ENCODE results near the gene GABRA5. TPM values are rescaled to one million over a fixed set of nuclear protein-coding genes. Genes with fewer than 3 reads are reported as not detected.

The GABRA5 gene
- polyA plus RNA-seq, 3 donors, result not detected

DNA sequence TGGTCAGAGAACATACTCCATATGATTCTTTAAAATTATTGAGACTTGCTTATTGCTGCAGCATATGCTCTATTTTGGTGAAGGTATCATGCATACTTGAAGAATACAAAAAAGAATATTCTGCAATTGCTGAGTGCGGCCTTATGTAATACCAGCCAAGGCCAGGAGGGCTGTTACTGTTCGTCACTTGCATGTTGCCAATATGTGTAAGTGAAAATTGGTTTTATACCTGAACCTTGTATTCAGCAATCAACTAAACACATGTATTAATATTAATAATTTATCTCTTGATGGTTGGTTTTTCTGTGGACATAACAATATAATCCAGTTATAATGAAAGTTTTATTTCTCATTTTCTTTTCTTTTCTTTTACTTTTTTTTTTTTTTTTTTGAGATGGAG, 13.9 kb upstream of the GABRA5 start:
- WGBS (ENCODE audit: insufficient coverage), result no CpG with 5 or more reads among the region's 2 CpGs

DNA sequence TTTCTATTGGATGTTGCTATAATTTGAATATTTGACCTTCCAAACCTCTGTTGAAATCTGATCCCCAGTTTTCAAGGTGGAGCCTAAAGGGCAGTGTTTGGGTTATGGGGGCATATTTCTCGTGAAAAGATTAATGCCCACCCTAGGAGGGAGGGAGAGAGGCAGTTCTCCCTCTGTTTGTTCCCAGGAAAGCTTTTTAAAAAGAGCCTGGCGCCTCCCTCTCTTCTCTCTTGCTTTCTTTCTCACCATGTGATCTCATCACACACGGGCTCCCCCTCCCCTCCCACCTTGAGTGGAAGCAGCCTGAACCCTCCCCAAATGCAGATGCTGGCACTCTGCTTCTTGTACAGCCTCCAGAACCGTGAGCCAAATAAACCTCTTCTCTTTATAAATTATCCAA, 12.4 kb upstream of the GABRA5 start:
- no peaks in the 10 kb centered on the region for H3K4me1 Mint-ChIP-seq
- DNase-seq, result no peak
- H3K9ac ChIP-seq (ENCODE audit: insufficient read depth, low read length, poor library complexity, severe bottlenecking), result no peak overlapping the region
- H3K4me1 ChIP-seq (ENCODE audit: control insufficient read depth in 1 of 2, insufficient read depth in 2 of 2, low read length in 2 of 2), result no peaks in the 10 kb centered on the region
- H3K36me3 Mint-ChIP-seq, result no peaks in the 10 kb centered on the region
- TF ChIP-seq, protein P1, sequence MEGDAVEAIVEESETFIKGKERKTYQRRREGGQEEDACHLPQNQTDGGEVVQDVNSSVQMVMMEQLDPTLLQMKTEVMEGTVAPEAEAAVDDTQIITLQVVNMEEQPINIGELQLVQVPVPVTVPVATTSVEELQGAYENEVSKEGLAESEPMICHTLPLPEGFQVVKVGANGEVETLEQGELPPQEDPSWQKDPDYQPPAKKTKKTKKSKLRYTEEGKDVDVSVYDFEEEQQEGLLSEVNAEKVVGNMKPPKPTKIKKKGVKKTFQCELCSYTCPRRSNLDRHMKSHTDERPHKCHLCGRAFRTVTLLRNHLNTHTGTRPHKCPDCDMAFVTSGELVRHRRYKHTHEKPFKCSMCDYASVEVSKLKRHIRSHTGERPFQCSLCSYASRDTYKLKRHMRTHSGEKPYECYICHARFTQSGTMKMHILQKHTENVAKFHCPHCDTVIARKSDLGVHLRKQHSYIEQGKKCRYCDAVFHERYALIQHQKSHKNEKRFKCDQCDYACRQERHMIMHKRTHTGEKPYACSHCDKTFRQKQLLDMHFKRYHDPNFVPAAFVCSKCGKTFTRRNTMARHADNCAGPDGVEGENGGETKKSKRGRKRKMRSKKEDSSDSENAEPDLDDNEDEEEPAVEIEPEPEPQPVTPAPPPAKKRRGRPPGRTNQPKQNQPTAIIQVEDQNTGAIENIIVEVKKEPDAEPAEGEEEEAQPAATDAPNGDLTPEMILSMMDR (IDR thresholded peaks at IDR 0.05), result no peak
- intact Hi-C loops (cut with micrococcal nuclease), result no loop called here
- no peak overlapping the region for H3K27ac ChIP-seq (ENCODE audit: low read depth in 1 of 2, low read length in 2 of 2)
- no peak overlapping the region for H3K4me2 ChIP-seq (replicated peaks; ENCODE audit: extremely low read depth, low read length, poor library complexity, severe bottlenecking)
- H3K36me3 ChIP-seq (replicated peaks in 1 of 2; ENCODE audit: control insufficient read depth in 1 of 2, insufficient read depth in 2 of 2, low read length in 2 of 2), result no peaks in the 10 kb centered on the region
- no peak overlapping the region for H3K27ac Mint-ChIP-seq
- H3K27me3 Mint-ChIP-seq (ENCODE audit: low read depth in 3 of 3), result peaks cover 0 to 3% (median 2%) of the 10 kb centered on the region in 3 donors
- peaks cover 0 to under 1% (median 0%) of the 10 kb centered on the region in 7 donors for H3K9me3 Mint-ChIP-seq
- H4K20me1 ChIP-seq (ENCODE audit: insufficient read depth, low read length), result no peaks in the 10 kb centered on the region
- H3K4me3 ChIP-seq (replicated peaks in 1 of 3; ENCODE audit: low read depth in 2 of 3, low read length in 3 of 3), result no peak overlapping the region
- WGBS (ENCODE audit: insufficient coverage), result 20% methylated on average over 1 of the region's 4 CpGs
- H3K79me2 ChIP-seq (ENCODE audit: insufficient read depth, low read length), result no peaks in the 10 kb centered on the region
- no peak overlapping the region for H2AFZ ChIP-seq (ENCODE audit: insufficient read depth, low read depth, low read length, poor library complexity, severe bottlenecking)
- no peak overlapping the region for H3K4me3 Mint-ChIP-seq
- no peaks in the 10 kb centered on the region for H3K27me3 ChIP-seq (ENCODE audit: control insufficient read depth in 2 of 2, insufficient read depth in 2 of 2, low read length in 2 of 2)
- H3K9me3 ChIP-seq (replicated peaks in 1 of 2; ENCODE audit: control insufficient read depth in 1 of 2, insufficient read depth in 1 of 2, low read length in 2 of 2), result no peaks in the 10 kb centered on the region

More for the DNA sequence above, 13.9 kb upstream of the GABRA5 start:
- H2AFZ ChIP-seq (ENCODE audit: insufficient read depth, low read depth, low read length, poor library complexity, severe bottlenecking), result no peak overlapping the region
- H3K4me3 ChIP-seq (replicated peaks in 1 of 3; ENCODE audit: low read depth in 2 of 3, low read length in 3 of 3), result no peak overlapping the region
- H3K9me3 ChIP-seq (replicated peaks in 1 of 2; ENCODE audit: control insufficient read depth in 1 of 2, insufficient read depth in 1 of 2, low read length in 2 of 2), result peaks cover 7 to 11% of the 10 kb centered on the region in 2 donors
- intact Hi-C loops (cut with micrococcal nuclease), result no loop called here
- H3K27ac Mint-ChIP-seq, result no peak overlapping the region
- H3K9me3 Mint-ChIP-seq, result peaks cover 0 to 9% (median 5%) of the 10 kb centered on the region in 7 donors
- H3K27me3 Mint-ChIP-seq (ENCODE audit: low read depth in 3 of 3), result peaks cover 0 to 2% (median 1%) of the 10 kb centered on the region in 3 donors
- no peak overlapping the region for H3K4me2 ChIP-seq (replicated peaks; ENCODE audit: extremely low read depth, low read length, poor library complexity, severe bottlenecking)
- no peaks in the 10 kb centered on the region for H4K20me1 ChIP-seq (ENCODE audit: insufficient read depth, low read length)
- TF ChIP-seq, protein P1 (IDR thresholded peaks at IDR 0.05), result no peak
- H3K79me2 ChIP-seq (ENCODE audit: insufficient read depth, low read length), result no peaks in the 10 kb centered on the region
- H3K27me3 ChIP-seq (ENCODE audit: control insufficient read depth in 2 of 2, insufficient read depth in 2 of 2, low read length in 2 of 2), result no peaks in the 10 kb centered on the region
- no peak overlapping the region for H3K27ac ChIP-seq (ENCODE audit: low read depth in 1 of 2, low read length in 2 of 2)
- H3K4me3 Mint-ChIP-seq, result no peak overlapping the region
- no peaks in the 10 kb centered on the region for H3K4me1 ChIP-seq (ENCODE audit: control insufficient read depth in 1 of 2, insufficient read depth in 2 of 2, low read length in 2 of 2)
- no peak overlapping the region for H3K9ac ChIP-seq (ENCODE audit: insufficient read depth, low read length, poor library complexity, severe bottlenecking)
- DNase-seq, result no peak
- no peaks in the 10 kb centered on the region for H3K4me1 Mint-ChIP-seq
- no peaks in the 10 kb centered on the region for H3K36me3 ChIP-seq (replicated peaks in 1 of 2; ENCODE audit: control insufficient read depth in 1 of 2, insufficient read depth in 2 of 2, low read length in 2 of 2)
- H3K36me3 Mint-ChIP-seq, result no peaks in the 10 kb centered on the region
